HepG2 (cell line): ENCODE measurements around the gene LTB4R2. TPM values are rescaled to one million over a fixed set of nuclear protein-coding genes. Genes with fewer than 3 reads are reported as not detected.

ENCODE experiments used
- E2F1 ChIP-seq: sonication (generic); formaldehyde crosslinking; IDR thresholded peaks from 2 replicates; pipeline ENCODE4 v1.5.0; 2020; ENCODE audit warnings: missing genetic modification reagents
- JUN ChIP-seq: sonication (generic); formaldehyde crosslinking; IDR thresholded peaks from 2 replicates; pipeline ENCODE4 v1.4.0; 2020; ENCODE audit warnings: mild to moderate bottlenecking, missing genetic modification reagents
- KIAA2018 ChIP-seq: sonication (generic); formaldehyde crosslinking; IDR thresholded peaks from 2 replicates; pipeline ENCODE4 v1.5.0; 2020; ENCODE audit warnings: mild to moderate bottlenecking, missing genetic modification reagents, borderline replicate concordance
- MEIS1 ChIP-seq: sonication (generic); formaldehyde crosslinking; IDR thresholded peaks from 2 replicates; pipeline ENCODE4 v1.9.0; 2021; ENCODE audit warnings: mild to moderate bottlenecking, missing genetic modification reagents, moderate library complexity, borderline replicate concordance
- PHF20 ChIP-seq: sonication (generic); formaldehyde crosslinking; IDR thresholded peaks from 2 replicates; pipeline ENCODE4 v1.5.0; 2020; ENCODE audit warnings: mild to moderate bottlenecking, missing genetic modification reagents
- PRPF4 ChIP-seq: fragments of 200-400 bp; formaldehyde crosslinking; IDR thresholded peaks from 2 replicates; pipeline ENCODE4 v1.6.1; 2016; ENCODE audit warnings: low read length, low read depth; ENCODE audit not compliant: poor library complexity, severe bottlenecking
- TRAFD1 ChIP-seq: sonication (generic); formaldehyde crosslinking; IDR thresholded peaks from 2 replicates; pipeline ENCODE4 v1.5.1; 2020; ENCODE audit warnings: missing genetic modification reagents, mild to moderate bottlenecking, borderline replicate concordance
- ZNF18 ChIP-seq: sonication (generic); formaldehyde crosslinking; IDR thresholded peaks from 2 replicates; pipeline ENCODE4 v1.8.0; 2022; ENCODE audit warnings: mild to moderate bottlenecking, missing genetic modification reagents; ENCODE audit not compliant: insufficient replicate concordance
- ZNF557 ChIP-seq: sonication (generic); formaldehyde crosslinking; IDR thresholded peaks from 2 replicates; pipeline ENCODE4 v1.4.0; 2020; ENCODE audit warnings: missing genetic modification reagents
- ZNF773 ChIP-seq: sonication (generic); formaldehyde crosslinking; IDR thresholded peaks from 2 replicates; pipeline ENCODE4 v1.4.0; 2020; ENCODE audit warnings: missing genetic modification reagents, borderline replicate concordance
- polyA plus RNA-seq, 8 experiments: library from polyadenylated mRNA; depleted of rRNA in 3 of 8; stranded (reverse) in 7 of 8; unstranded in 1 of 8; fragments of >200 nt; fragmentation: Illumina TruSeq in 4 of 8; extraction: Trizol in 4 of 8; gene quantifications; 2 replicates each; pipeline versions ENCODE4 v1.2.1 to v1.2.3, GENCODE V29; 2011 to 2016; ENCODE audit warnings: low read depth in 4 of 8, missing spikeins in 1 of 8, mixed read lengths in 1 of 8; ENCODE audit not compliant: insufficient read depth in 1 of 8
- total RNA-seq, 5 experiments: library from RNA; depleted of rRNA; stranded (reverse); fragments of >200 nt; fragmentation: Illumina TruSeq; extraction: Trizol; gene quantifications; 2 replicates each; pipeline ENCODE4 v1.2.3, GENCODE V29; 2016; ENCODE audit warnings: low read depth in 1 of 5

LTB4R2 gene
- total and polyA plus RNA-seq, 2 of the 13 experiments (the other 11 are each of a cell fraction or from before 2014, with no cell fraction given), result 3.9 to 6.9 TPM

GRCh38 chr14:24315807-24316596 is 6.1 kb downstream of the LTB4R2 start (continued):
- peak; percentile 78 for TF ChIP-seq ZNF18
- peak; percentile 99 for TF ChIP-seq ZNF557 (CRISPR knock-in tag)
- peak; percentile 98 for TF ChIP-seq TRAFD1
- TF ChIP-seq E2F1 (CRISPR knock-in tag), result peak; percentile 90
- TF ChIP-seq MEIS1, result no peak; the same call in 1 of the 2 replicates
- peak; percentile 99 for TF ChIP-seq ZNF773
- no peak for TF ChIP-seq PRPF4
- peak; percentile 94 for TF ChIP-seq JUN (CRISPR knock-in tag)
- peak; percentile 67 for TF ChIP-seq PHF20 (CRISPR knock-in tag)
- 0 out of 2 replicates have a peak, but pooled peaks have one; percentile 92 for TF ChIP-seq KIAA2018 (CRISPR knock-in tag)
